Suprapubic skin (tissue), 4 donors: ENCODE data around the gene PCDHA5.

Source experiments
- CTCF ChIP-seq, 2 donors: fragments of 200-600 bp in 1 of 2; fragments of 450-650 bp in 1 of 2; sonication (generic) in 1 of 2; IDR thresholded peaks; one replicate each; pipeline ENCODE4 v1.5.1; 2016 to 2019; ENCODE audit warnings: antibody characterized with exemption in 2 of 2, mild to moderate bottlenecking in 1 of 2, moderate library complexity in 1 of 2
- EP300 ChIP-seq: sonication (generic); formaldehyde crosslinking; IDR thresholded peaks from one replicate; pipeline ENCODE4 v1.6.1; 2017; ENCODE audit warnings: antibody characterized with exemption
- POLR2A ChIP-seq, 2 donors: fragments of 450-650 bp; IDR thresholded peaks; one replicate each; pipeline ENCODE4 v1.6.1; 2017; ENCODE audit warnings: antibody characterized with exemption in 2 of 2, mild to moderate bottlenecking in 2 of 2, moderate library complexity in 2 of 2
- POLR2AphosphoS5 ChIP-seq, 3 donors: sonication (generic); formaldehyde crosslinking; IDR thresholded peaks; one replicate each; pipeline ENCODE4 v1.6.1; 2017; ENCODE audit warnings: antibody characterized with exemption in 3 of 3

- no peak for TF ChIP-seq POLR2AphosphoS5 (IDR thresholded peaks at IDR 0.05)
- no peak for TF ChIP-seq CTCF (IDR thresholded peaks at IDR 0.05)
- TF ChIP-seq EP300, result no peak
- TF ChIP-seq POLR2A (IDR thresholded peaks at IDR 0.05), result no peak
Measured at GRCh38 chr5:140862441-140863295, 41.3 kb downstream of the PCDHA5 start.
